ENCODE results near the gene NPAS3. TPM values are rescaled to one million over a fixed set of nuclear protein-coding genes. Genes with fewer than 3 reads are reported as not detected.

Gene NPAS3
- total and polyA plus RNA-seq, 2 of the 8 experiments (the other 6 are each of a cell fraction or from before 2014, with no cell fraction given), result 0.11 to 0.60 TPM

DNA sequence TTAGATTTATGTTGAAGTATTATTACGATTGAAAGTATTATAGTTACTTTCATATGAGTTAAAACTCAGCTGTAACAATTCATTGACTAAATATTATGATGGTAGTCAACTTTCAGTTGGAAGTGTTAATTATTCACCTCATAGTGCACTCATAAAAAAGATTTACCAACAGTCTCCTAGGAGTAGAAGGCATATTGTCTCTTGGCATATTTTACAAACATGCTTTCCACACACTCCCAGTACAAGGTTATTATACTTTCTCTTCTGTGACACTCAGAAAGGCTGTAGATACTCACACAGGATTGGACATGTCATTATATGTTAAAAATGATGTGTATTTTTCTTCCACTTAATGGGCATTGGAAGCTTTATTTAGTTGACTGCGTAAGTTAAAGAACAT is 147.1 kb downstream of the NPAS3 start:
- H3K79me2 ChIP-seq (ENCODE audit: control insufficient read depth in 1 of 2, insufficient read depth in 2 of 2, low read length in 2 of 2), result no peaks in the 10 kb centered on the region
- H3K36me3 ChIP-seq (ENCODE audit: control insufficient read depth in 2 of 4, insufficient read depth in 4 of 4, low read length in 3 of 4), result no peaks in the 10 kb centered on the region; a peak in 1 of 8 replicates
- H3K4me3 ChIP-seq (ENCODE audit: extremely low read depth in 1 of 4, insufficient read depth in 2 of 4, low read depth in 3 of 4, low read length in 4 of 4), result no peak overlapping the region
- H3K23ac ChIP-seq (ENCODE audit: insufficient read length), result no peak overlapping the region
- no peak overlapping the region for H3K9ac ChIP-seq (replicated peaks in 1 of 4; ENCODE audit: extremely low read depth in 1 of 4, low read depth in 3 of 4, low read length in 3 of 4)
- H3K14ac ChIP-seq (ENCODE audit: insufficient read length), result no peak overlapping the region
- H2AFZ ChIP-seq (ENCODE audit: low read length), result no peak overlapping the region
- no peak overlapping the region for H2AK5ac ChIP-seq (ENCODE audit: low read depth, low read length)
- WGBS, 2 experiments (ENCODE audit: extremely low coverage in 1 of 2, insufficient coverage in 1 of 2, insufficient read length in 1 of 2, insufficient replicate concordance in 2 of 2, low coverage in 1 of 2, low lambda C conversion rate in 2 of 2, missing lambda C conversion rate in 1 of 2), result 83% methylated on average over 2 of the region's 2 CpGs; no CpG with 5 or more reads in 1 of the 2 experiments
- no peak overlapping the region for H2BK12ac ChIP-seq (ENCODE audit: low read depth, low read length)
- H4K8ac ChIP-seq (ENCODE audit: extremely low read depth, insufficient read depth, low read length), result no peak overlapping the region
- H3K27me3 ChIP-seq (replicated peaks in 1 of 4; ENCODE audit: control insufficient read depth in 3 of 4, extremely low read depth in 1 of 4, insufficient read depth in 3 of 4, low read length in 3 of 4), result peaks cover 0 to 1% (median 0%) of the 10 kb centered on the region in 4 experiments; a peak in 1 of 7 replicates
- H3K9me3 ChIP-seq (ENCODE audit: insufficient read depth in 2 of 2, low read depth in 1 of 2, low read length in 1 of 2), result peaks cover 11 to 15% of the 10 kb centered on the region in 2 experiments
- H4K91ac ChIP-seq (replicated peaks; ENCODE audit: insufficient read length, low read length), result no peak overlapping the region
- no peaks in the 10 kb centered on the region for H4K20me1 ChIP-seq (replicated peaks in 1 of 2; ENCODE audit: control insufficient read depth in 1 of 2, insufficient read depth in 2 of 2, low read length in 2 of 2)
- TF ChIP-seq POU5F1 (IDR thresholded peaks at IDR 0.05; ENCODE audit: low read depth, low read length) (no peak), CEBPB (IDR thresholded peaks at IDR 0.05; ENCODE audit: low read depth, low read length) (no peak), EGR1 (IDR thresholded peaks at IDR 0.05; ENCODE audit: borderline replicate concordance, low read depth, low read length) (no peak), NANOG (IDR thresholded peaks at IDR 0.05; ENCODE audit: insufficient read depth, low read depth, low read length, poor library complexity, severe bottlenecking) (no peak), PHF8 (conservative IDR thresholded peaks at IDR 0.05; ENCODE audit: low read depth, low read length) (no peak), HDAC6 (IDR thresholded peaks at IDR 0.05; ENCODE audit: low read depth, low read length) (no peak), JUN (IDR thresholded peaks at IDR 0.05; ENCODE audit: low read depth, low read length) (no peak), CBX8 (IDR thresholded peaks at IDR 0.05; ENCODE audit: borderline replicate concordance, low read depth, low read length) (no peak)
- DNase-seq (ENCODE audit: low read depth in 1 of 2, low spot score in 2 of 2), result no peak
- H3K56ac ChIP-seq (replicated peaks; ENCODE audit: insufficient read length, low read depth, low read length), result no peak overlapping the region
- no peak overlapping the region for H2BK20ac ChIP-seq (ENCODE audit: low read length)
- H3K18ac ChIP-seq (ENCODE audit: extremely low read depth, low read length), result no peak overlapping the region
- no peak overlapping the region for H4K5ac ChIP-seq (ENCODE audit: insufficient read length, low read depth, low read length)
- no peak overlapping the region for H2BK5ac ChIP-seq (ENCODE audit: low read depth, low read length)
- H3K79me1 ChIP-seq (ENCODE audit: low read depth, low read length), result no peaks in the 10 kb centered on the region
- POLR2A ChIA-PET (ENCODE audit: partially characterized antibody), result no interaction called here
- H2BK120ac ChIP-seq (replicated peaks; ENCODE audit: low read depth, low read length), result no peak overlapping the region
- no peaks in the 10 kb centered on the region for H3K23me2 ChIP-seq (ENCODE audit: low read depth, low read length)
- H3K4me2 ChIP-seq (ENCODE audit: insufficient read depth in 1 of 2, low read depth in 2 of 2, low read length in 2 of 2), result no peak overlapping the region
- CTCF ChIA-PET (ENCODE audit: partially characterized antibody), result no interaction called here
- H3K27ac ChIP-seq (ENCODE audit: low read depth, low read length), result no peak overlapping the region
- H2BK15ac ChIP-seq (ENCODE audit: low read length), result no peak overlapping the region
- H3K4me1 ChIP-seq (replicated peaks in 1 of 4; ENCODE audit: control insufficient read depth in 3 of 4, insufficient read depth in 4 of 4, low read length in 3 of 4), result no peaks in the 10 kb centered on the region
- FAIRE-seq, result no peak
- no peak overlapping the region for H3K4ac ChIP-seq (replicated peaks; ENCODE audit: insufficient read length, low read depth, low read length)

Measured in H1 (cell line).